HEK293 (cell line): ENCODE measurements around the gene TBCC.

Experiments
- CTCF ChIA-PET: fragments of 350-600 bp; formaldehyde crosslinking; extraction: SDS; loops from one replicate; lab custom pipeline; 2021; ENCODE audit warnings: antibody characterized with exemption; lab: Yijun Ruan, JAX
- POLR2A ChIA-PET: fragments of 300-600 bp; formaldehyde crosslinking; extraction: SDS; loops from one replicate; lab custom pipeline; 2020; ENCODE audit warnings: antibody characterized with exemption, inconsistent platforms; lab: Yijun Ruan, JAX
- H3K27ac ChIP-seq: fragments of 200-500 bp; sonication (Bioruptor generic); 2 replicates; pipeline ENCODE4 v1.5.1; 2014; ENCODE audit warnings: low read depth, low read length, control low read depth, inconsistent platforms; ENCODE audit errors: extremely low read depth
- H3K36me3 ChIP-seq, 2 experiments: fragments of 200-500 bp in 1 of 2; sonication (Bioruptor generic) in 1 of 2; 1 replicate in 1 of 2; 2 replicates in 1 of 2; pipeline ENCODE4 v1.5.1; 2014 to 2017; ENCODE audit warnings: inconsistent platforms in 2 of 2, low read length in 2 of 2; ENCODE audit not compliant: control insufficient read depth in 2 of 2, insufficient read depth in 1 of 2
- H3K4me1 ChIP-seq: fragments of 200-500 bp; sonication (Bioruptor generic); 2 replicates; pipeline ENCODE4 v1.5.1; 2014; ENCODE audit warnings: mild to moderate bottlenecking, low read length, inconsistent platforms; ENCODE audit not compliant: control insufficient read depth, insufficient read depth
- H3K4me3 ChIP-seq: 2 replicates; pipeline ENCODE4 v1.5.1; 2011; ENCODE audit warnings: low read depth, mild to moderate bottlenecking, control low read depth, low read length, moderate library complexity
- H3K9me3 ChIP-seq: fragments of 200-500 bp; sonication (Bioruptor generic); 2 replicates; pipeline ENCODE4 v1.5.1; 2014; ENCODE audit warnings: low read depth, low read length, inconsistent platforms; ENCODE audit not compliant: control insufficient read depth, insufficient read depth
- BCL11B ChIP-seq: fragments of 450-650 bp; formaldehyde crosslinking; IDR thresholded peaks from 2 replicates; pipeline ENCODE4 v1.5.1; 2016; ENCODE audit warnings: low read depth, missing biosample characterization, missing genetic modification characterization
- FEZF1 ChIP-seq: fragments of 450-650 bp; formaldehyde crosslinking; IDR thresholded peaks from 2 replicates; pipeline ENCODE4 v1.5.1; 2016; ENCODE audit warnings: missing biosample characterization, missing genetic modification characterization
- GLI2 ChIP-seq: fragments of 450-650 bp; formaldehyde crosslinking; IDR thresholded peaks from 2 replicates; pipeline ENCODE4; 2017; ENCODE audit warnings: missing biosample characterization, missing genetic modification characterization, low read depth, borderline replicate concordance
- OSR2 ChIP-seq: fragments of 450-650 bp; formaldehyde crosslinking; IDR thresholded peaks from 2 replicates; pipeline ENCODE4 v1.5.1; 2016; ENCODE audit warnings: missing biosample characterization, missing genetic modification characterization
- RBAK ChIP-seq: fragments of 450-650 bp; formaldehyde crosslinking; IDR thresholded peaks from 2 replicates; pipeline ENCODE4 v1.5.1; 2016; ENCODE audit warnings: missing biosample characterization, missing genetic modification characterization
- SALL2 ChIP-seq: fragments of 450-650 bp; formaldehyde crosslinking; IDR thresholded peaks from 2 replicates; pipeline ENCODE4 v1.5.0; 2017; ENCODE audit warnings: missing biosample characterization, mild to moderate bottlenecking, missing genetic modification characterization, borderline replicate concordance
- TRIM28 ChIP-seq: IDR thresholded peaks from 2 replicates; pipeline ENCODE4 v1.6.1; 2011; ENCODE audit warnings: low read length, control low read depth, borderline replicate concordance
- ZBTB17 ChIP-seq: fragments of 450-650 bp; formaldehyde crosslinking; IDR thresholded peaks from 2 replicates; pipeline ENCODE4 v1.5.1; 2016; ENCODE audit warnings: missing biosample characterization, missing genetic modification characterization
- ZEB2 ChIP-seq: fragments of 450-650 bp; formaldehyde crosslinking; IDR thresholded peaks from 2 replicates; pipeline ENCODE4 v1.5.1; 2016; ENCODE audit warnings: missing biosample characterization, missing genetic modification characterization
- ZNF132 ChIP-seq: fragments of 450-650 bp; formaldehyde crosslinking; IDR thresholded peaks from 2 replicates; pipeline ENCODE4 v1.5.1; 2017; ENCODE audit warnings: missing biosample characterization, missing genetic modification characterization, borderline replicate concordance
- ZNF184 ChIP-seq: fragments of 450-650 bp; IDR thresholded peaks from 2 replicates; pipeline ENCODE4 v1.5.1; 2018; ENCODE audit warnings: missing biosample characterization, mild to moderate bottlenecking, missing genetic modification characterization
- ZNF433 ChIP-seq: fragments of 450-650 bp; formaldehyde crosslinking; IDR thresholded peaks from 2 replicates; pipeline ENCODE4 v1.5.1; 2016; ENCODE audit warnings: missing biosample characterization, missing genetic modification characterization, low read depth
- ZNF692 ChIP-seq: fragments of 450-650 bp; formaldehyde crosslinking; IDR thresholded peaks from 2 replicates; pipeline ENCODE4 v1.5.1; 2016; ENCODE audit warnings: missing biosample characterization, missing genetic modification characterization
- ZNF777 ChIP-seq: fragments of 450-650 bp; formaldehyde crosslinking; IDR thresholded peaks from 2 replicates; pipeline ENCODE4 v1.5.1; 2017; ENCODE audit warnings: missing biosample characterization, missing genetic modification characterization, borderline replicate concordance
- ZSCAN30 ChIP-seq: fragments of 450-650 bp; IDR thresholded peaks from 2 replicates; pipeline ENCODE4 v1.5.1; 2018; ENCODE audit warnings: missing biosample characterization, mild to moderate bottlenecking, missing genetic modification characterization, moderate library complexity
- TF ChIP-seq, protein P1 (sequence below): fragments of 450-650 bp; formaldehyde crosslinking; IDR thresholded peaks from 2 replicates; pipeline ENCODE4 v1.5.1; 2017; ENCODE audit warnings: missing biosample characterization, mild to moderate bottlenecking, missing genetic modification characterization, moderate library complexity
- TF ChIP-seq, protein P2 (sequence below): fragments of 450-650 bp; formaldehyde crosslinking; IDR thresholded peaks from 2 replicates; pipeline ENCODE4 v1.5.1; 2016; ENCODE audit warnings: missing biosample characterization, missing genetic modification characterization
- TF ChIP-seq, protein P3 (sequence below): fragments of 450-650 bp; formaldehyde crosslinking; IDR thresholded peaks from 2 replicates; pipeline ENCODE4 v1.5.1; 2017; ENCODE audit warnings: missing biosample characterization, missing genetic modification characterization
- TF ChIP-seq, protein P4 (sequence below): fragments of 450-650 bp; formaldehyde crosslinking; optimal IDR thresholded peaks from 2 replicates; pipeline ENCODE3; 2016; ENCODE audit warnings: missing biosample characterization, mild to moderate bottlenecking, missing genetic modification characterization

TBCC gene

DNA sequence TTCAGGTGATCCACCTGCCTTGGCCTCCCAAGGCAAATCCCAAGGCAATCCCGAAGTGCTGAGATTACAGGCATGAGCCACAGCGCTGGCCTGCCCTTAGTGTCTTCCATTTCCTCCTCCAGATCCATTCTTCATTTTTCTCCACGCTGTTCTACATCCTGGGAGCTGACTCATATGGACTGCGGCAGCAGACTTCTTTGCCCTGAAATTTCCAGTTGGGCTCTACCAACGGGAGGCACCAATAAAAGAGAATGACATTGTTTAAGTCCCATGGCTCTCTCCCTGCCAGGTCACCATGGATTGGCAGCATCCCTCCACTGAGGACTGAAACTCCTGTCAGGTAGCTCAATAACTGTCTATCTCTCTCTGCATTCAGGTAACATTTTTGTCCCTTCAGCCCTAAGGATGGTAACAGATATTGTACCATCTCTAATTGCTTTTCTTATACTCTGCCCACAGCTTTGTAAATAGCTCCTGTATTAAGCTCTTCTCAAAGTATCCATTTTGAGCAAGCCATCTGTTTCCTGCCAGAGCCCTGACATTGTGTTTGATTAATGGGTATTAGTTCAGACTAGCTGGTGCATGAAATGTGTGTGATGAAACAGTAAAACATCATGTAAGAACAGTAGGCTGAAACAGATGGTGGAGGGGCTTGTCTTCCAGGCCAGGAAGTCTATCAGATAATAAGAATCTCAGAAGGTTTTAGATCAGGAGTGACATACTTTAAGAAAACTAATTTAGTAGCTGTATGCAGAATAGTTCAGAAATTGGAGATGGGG, 3.6 kb downstream of the TBCC start (continued):
- TF ChIP-seq, protein P1, sequence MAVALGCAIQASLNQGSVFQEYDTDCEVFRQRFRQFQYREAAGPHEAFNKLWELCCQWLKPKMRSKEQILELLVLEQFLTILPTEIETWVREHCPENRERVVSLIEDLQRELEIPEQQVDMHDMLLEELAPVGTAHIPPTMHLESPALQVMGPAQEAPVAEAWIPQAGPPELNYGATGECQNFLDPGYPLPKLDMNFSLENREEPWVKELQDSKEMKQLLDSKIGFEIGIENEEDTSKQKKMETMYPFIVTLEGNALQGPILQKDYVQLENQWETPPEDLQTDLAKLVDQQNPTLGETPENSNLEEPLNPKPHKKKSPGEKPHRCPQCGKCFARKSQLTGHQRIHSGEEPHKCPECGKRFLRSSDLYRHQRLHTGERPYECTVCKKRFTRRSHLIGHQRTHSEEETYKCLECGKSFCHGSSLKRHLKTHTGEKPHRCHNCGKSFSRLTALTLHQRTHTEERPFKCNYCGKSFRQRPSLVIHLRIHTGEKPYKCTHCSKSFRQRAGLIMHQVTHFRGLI, result peak; percentile 85; the same call in 1 of the 2 replicates
- TF ChIP-seq, protein P2, sequence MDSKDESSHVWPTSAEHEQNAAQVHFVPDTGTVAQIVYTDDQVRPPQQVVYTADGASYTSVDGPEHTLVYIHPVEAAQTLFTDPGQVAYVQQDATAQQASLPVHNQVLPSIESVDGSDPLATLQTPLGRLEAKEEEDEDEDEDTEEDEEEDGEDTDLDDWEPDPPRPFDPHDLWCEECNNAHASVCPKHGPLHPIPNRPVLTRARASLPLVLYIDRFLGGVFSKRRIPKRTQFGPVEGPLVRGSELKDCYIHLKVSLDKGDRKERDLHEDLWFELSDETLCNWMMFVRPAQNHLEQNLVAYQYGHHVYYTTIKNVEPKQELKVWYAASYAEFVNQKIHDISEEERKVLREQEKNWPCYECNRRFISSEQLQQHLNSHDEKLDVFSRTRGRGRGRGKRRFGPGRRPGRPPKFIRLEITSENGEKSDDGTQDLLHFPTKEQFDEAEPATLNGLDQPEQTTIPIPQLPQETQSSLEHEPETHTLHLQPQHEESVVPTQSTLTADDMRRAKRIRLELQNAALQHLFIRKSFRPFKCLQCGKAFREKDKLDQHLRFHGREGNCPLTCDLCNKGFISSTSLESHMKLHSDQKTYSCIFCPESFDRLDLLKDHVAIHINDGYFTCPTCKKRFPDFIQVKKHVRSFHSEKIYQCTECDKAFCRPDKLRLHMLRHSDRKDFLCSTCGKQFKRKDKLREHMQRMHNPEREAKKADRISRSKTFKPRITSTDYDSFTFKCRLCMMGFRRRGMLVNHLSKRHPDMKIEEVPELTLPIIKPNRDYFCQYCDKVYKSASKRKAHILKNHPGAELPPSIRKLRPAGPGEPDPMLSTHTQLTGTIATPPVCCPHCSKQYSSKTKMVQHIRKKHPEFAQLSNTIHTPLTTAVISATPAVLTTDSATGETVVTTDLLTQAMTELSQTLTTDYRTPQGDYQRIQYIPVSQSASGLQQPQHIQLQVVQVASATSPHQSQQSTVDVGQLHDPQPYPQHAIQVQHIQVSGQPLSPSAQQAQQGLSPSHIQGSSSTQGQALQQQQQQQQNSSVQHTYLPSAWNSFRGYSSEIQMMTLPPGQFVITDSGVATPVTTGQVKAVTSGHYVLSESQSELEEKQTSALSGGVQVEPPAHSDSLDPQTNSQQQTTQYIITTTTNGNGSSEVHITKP (tag by site-specific recombination), result peak; percentile 91
- 0 out of 2 replicates have a peak, but pooled peaks have one; percentile 7 for TF ChIP-seq ZEB2 (tag by site-specific recombination)
- TF ChIP-seq OSR2 (tag by site-specific recombination), result peak; percentile 62
- no peak for TF ChIP-seq SALL2 (tag by site-specific recombination)
- TF ChIP-seq ZBTB17 (tag by site-specific recombination), result peak; percentile 57
- TF ChIP-seq, protein P3, sequence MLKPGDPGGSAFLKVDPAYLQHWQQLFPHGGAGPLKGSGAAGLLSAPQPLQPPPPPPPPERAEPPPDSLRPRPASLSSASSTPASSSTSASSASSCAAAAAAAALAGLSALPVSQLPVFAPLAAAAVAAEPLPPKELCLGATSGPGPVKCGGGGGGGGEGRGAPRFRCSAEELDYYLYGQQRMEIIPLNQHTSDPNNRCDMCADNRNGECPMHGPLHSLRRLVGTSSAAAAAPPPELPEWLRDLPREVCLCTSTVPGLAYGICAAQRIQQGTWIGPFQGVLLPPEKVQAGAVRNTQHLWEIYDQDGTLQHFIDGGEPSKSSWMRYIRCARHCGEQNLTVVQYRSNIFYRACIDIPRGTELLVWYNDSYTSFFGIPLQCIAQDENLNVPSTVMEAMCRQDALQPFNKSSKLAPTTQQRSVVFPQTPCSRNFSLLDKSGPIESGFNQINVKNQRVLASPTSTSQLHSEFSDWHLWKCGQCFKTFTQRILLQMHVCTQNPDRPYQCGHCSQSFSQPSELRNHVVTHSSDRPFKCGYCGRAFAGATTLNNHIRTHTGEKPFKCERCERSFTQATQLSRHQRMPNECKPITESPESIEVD (tag by site-specific recombination), result 0 out of 2 replicates have a peak, but pooled peaks have one; percentile 25

GRCh38 chr6:42740725-42741124, 5.2 kb downstream of the TBCC start:
- CTCF ChIA-PET, result interaction anchor here (0.6 to 2.4 kb wide), 3 partner anchors 13 to 766 kb away, joined by 3 to 9 read pairs (median 4); no protein-coding TSS in a partner anchor
- no peaks in the 10 kb centered on the region for H3K9me3 ChIP-seq
- TF ChIP-seq BCL11B, result no peak
- TF ChIP-seq ZSCAN30, result peak; percentile 39; the same call in 1 of the 2 replicates
- H3K4me1 ChIP-seq, result peaks cover 15% of the 10 kb centered on the region
- H3K4me3 ChIP-seq, result no peak overlapping the region
- H3K27ac ChIP-seq, result no peak overlapping the region
- H3K36me3 ChIP-seq, result peaks cover 0 to 5% of the 10 kb centered on the region in 2 experiments; a peak in 1 of 3 replicates
- POLR2A ChIA-PET, result interaction anchor here (0.5 to 1.0 kb wide), 5 partner anchors 12 to 149 kb away, joined by 3 to 7 read pairs (median 4); no protein-coding TSS in a partner anchor

- H3K9me3 ChIP-seq, result no peaks in the 10 kb centered on the region
- CTCF ChIA-PET, result interaction anchor here (0.5 to 1.2 kb wide), 2 partner anchors 74 to 191 kb away, joined by 3 read pairs; no protein-coding TSS in a partner anchor
- POLR2A ChIA-PET, result interaction anchor here (0.9 kb wide), 1 partner anchor 9 kb away, joined by 5 read pairs; no protein-coding TSS in a partner anchor
- TF ChIP-seq ZNF433 (tag by site-specific recombination) (no peak), ZNF132 (tag by site-specific recombination) (no peak), FEZF1 (tag by site-specific recombination) (no peak), ZNF692 (tag by site-specific recombination) (no peak), RBAK (tag by site-specific recombination) (no peak), ZNF777 (tag by site-specific recombination) (no peak), GLI2 (tag by site-specific recombination) (no peak), ZNF184 (tag by site-specific recombination) (no peak), TRIM28 (no peak)
- TF ChIP-seq, protein P4, sequence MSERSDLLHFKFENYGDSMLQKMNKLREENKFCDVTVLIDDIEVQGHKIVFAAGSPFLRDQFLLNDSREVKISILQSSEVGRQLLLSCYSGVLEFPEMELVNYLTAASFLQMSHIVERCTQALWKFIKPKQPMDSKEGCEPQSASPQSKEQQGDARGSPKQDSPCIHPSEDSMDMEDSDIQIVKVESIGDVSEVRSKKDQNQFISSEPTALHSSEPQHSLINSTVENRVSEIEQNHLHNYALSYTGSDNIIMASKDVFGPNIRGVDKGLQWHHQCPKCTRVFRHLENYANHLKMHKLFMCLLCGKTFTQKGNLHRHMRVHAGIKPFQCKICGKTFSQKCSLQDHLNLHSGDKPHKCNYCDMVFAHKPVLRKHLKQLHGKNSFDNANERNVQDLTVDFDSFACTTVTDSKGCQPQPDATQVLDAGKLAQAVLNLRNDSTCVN (tag by site-specific recombination), result no peak
- TF ChIP-seq, all 188 proteins: peak for 0
- Histone ChIP-seq H3K36me3 (no peaks in the 10 kb centered on the region), H3K4me3 (no peak overlapping the region), H3K4me1 (no peaks in the 10 kb centered on the region), H3K27ac (no peak overlapping the region)
Observed at GRCh38 chr6:42735976-42736375, 9.9 kb downstream of the TBCC start.
